Transverse colon (tissue), 4 donors: ENCODE results near the gene MAOA.

Experiments
- POLR2AphosphoS5 ChIP-seq, 3 donors: sonication (generic); formaldehyde crosslinking; IDR thresholded peaks; one replicate each; pipeline ENCODE4 v1.6.1; 2016; ENCODE audit warnings: antibody characterized with exemption in 3 of 3
- TF ChIP-seq, protein P1 (sequence below), 5 experiments: fragments of 200-600 bp in 3 of 5; fragments of 450-650 bp in 2 of 5; sonication (generic) in 3 of 5; IDR thresholded peaks; 1 replicate in 2 of 5; 2 replicates in 3 of 5; pipeline ENCODE4 v1.5.1; 2016 to 2017; ENCODE audit warnings: antibody characterized with exemption in 5 of 5, inconsistent platforms in 3 of 5, mild to moderate bottlenecking in 2 of 5, moderate library complexity in 1 of 5

GRCh38 chrX:43733699-43734098 is 77.6 kb downstream of the MAOA start:
- TF ChIP-seq POLR2AphosphoS5 (IDR thresholded peaks at IDR 0.05), result no peak
- TF ChIP-seq, protein P1, sequence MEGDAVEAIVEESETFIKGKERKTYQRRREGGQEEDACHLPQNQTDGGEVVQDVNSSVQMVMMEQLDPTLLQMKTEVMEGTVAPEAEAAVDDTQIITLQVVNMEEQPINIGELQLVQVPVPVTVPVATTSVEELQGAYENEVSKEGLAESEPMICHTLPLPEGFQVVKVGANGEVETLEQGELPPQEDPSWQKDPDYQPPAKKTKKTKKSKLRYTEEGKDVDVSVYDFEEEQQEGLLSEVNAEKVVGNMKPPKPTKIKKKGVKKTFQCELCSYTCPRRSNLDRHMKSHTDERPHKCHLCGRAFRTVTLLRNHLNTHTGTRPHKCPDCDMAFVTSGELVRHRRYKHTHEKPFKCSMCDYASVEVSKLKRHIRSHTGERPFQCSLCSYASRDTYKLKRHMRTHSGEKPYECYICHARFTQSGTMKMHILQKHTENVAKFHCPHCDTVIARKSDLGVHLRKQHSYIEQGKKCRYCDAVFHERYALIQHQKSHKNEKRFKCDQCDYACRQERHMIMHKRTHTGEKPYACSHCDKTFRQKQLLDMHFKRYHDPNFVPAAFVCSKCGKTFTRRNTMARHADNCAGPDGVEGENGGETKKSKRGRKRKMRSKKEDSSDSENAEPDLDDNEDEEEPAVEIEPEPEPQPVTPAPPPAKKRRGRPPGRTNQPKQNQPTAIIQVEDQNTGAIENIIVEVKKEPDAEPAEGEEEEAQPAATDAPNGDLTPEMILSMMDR (IDR thresholded peaks at IDR 0.05), result no peak
